HG03064 (cell line): ENCODE measurements around the gene TAS2R4.
A peak's percentile ranks its signal among the peaks of the same experiment; 100 is the strongest.
"Not testable (repeated sequence)": the region's sequence is repeated elsewhere in the genome, so short reads cannot be mapped to it uniquely, and the experiment has no call there.

Experiments used
- ATAC-seq: cut with Tn5 transposase; IDR thresholded peaks from one replicate; pipeline ENCODE4 v1.9.1; 2021; ENCODE audit warnings: low read depth; ENCODE audit not compliant: unreplicated experiment

TAS2R4 gene

GRCh38 chr7:141776374-141776773 lies at the start of gene TAS2R4:
Gene TAS2R4, plus strand, starts transcription at chr7:141776674. Its CDS starts 1,815 bp downstream, at chr7:141778489.
- no peak for ATAC-seq

DNA sequence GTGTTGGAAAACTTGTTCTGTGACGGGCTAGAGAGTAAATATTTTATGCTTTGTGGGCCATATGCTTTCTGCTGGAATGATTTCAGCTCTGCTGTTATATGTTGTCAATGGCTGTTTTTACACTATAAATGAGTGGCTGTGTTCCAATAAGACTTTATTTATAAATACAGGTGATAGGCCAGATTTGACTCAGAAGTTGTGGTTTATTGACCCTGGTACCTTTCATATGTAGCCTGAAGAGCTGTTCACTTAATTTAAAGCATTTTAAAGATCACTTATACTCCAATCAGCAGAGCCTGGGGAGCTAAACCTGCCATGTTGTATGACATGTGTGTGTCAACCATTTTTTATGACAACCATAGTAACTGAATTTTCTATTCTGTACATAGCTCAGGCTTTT lies 47.5 kb upstream of the TAS2R4 start:
- ATAC-seq, result no peak

- ATAC-seq, result no peak
These were observed 44.9 kb upstream of the TAS2R4 start for GRCh38 chr7:141731476-141732149.

DNA sequence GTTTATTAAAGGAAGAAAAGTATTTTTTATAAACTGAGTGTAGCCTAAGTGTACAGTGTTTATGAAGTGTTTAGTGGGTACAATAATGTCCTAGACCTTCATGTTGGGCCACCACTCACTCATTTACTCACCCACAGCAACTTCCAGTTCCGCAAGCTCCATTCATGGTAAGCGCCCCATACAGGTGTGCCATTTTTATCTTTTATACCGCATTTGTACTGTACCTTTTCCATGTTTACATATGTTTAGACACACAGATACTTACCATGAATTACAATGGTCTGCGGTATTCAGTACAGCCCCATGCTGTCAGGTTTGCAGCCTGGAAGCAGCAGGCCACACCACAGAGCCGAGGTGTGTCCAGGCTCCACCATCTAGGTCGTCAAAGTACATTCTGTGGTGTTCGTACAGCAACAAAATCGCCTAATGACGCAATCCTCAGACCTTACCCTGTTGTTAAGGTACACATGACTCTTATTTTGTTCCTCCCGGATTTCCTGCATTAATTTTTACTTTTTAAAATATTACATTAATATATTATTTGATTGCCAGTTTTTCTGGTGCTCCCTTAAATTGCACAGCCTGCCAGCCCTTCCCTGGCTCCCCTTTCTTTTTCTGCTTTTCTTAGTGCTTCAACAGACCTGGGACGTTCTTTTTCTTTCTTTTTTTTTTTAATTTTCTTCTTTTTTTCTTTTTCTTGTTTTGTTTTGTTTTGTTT lies 39.2 kb upstream of the TAS2R4 start:
- ATAC-seq, result no peak

DNA sequence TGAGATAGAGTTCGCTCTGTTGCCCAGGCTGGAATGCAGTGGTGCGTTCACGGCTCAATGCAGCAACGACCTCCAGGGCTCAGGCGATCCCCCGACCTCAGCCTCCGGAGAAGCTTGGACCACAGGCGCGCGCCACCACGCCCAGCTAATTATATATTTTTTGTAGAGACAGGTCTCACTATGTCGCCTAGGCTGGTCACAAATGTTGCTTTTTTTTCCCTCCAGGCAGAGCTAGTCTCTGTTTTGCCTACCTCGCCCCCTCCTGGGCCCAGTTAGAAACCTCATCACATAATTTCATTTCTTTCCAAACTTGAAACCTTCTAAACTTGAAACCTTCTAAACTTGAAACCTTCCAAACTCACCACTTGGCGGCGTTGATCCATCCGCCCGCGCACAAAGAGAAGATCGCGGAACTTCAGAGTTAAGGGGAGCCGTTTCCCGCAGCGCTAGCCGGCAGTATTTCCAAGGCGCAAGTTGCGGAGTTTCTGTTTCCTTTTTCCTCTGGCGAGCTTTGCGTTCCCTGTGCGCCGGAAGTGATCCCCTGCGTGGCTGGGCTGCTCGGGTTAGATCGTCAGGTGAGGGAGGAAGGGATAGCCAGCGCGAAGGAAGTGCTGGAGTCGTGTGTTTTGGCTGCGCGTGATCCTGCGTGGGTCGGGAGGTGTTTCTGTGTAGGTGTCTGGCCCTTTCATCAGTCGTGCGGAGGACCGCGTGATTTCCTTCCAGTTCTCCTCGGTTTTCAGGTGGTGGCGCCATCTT lies 38.5 kb upstream of the TAS2R4 start, which contains the start of gene SSBP1:
SSBP1 (plus strand) TSS at position 523 of the 756 bp plus-strand sequence. CDS start 809 bp downstream, outside the sequence.
- ATAC-seq, result peak; percentile 95

DNA sequence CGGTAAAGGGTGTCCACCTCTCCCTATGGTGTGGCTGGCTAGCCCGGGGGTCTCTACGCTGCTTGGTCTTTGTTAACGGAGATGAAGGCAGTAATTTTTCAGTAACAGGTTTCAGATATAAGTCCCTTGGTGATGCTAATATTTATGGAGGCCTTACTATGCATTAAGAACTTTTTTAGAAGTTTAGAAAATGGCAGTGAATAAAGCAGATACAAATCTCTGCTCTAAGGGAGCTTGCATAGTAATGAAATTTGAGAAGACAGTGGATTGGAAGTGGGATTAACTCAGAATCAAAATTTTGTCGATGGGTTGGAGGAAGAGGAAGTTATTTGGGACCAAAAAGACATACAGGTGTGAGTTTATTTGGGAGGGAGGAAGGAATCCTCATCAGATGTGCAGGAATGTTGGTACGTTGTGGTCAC lies 37.9 kb upstream of the TAS2R4 start:
- ATAC-seq, result no peak

DNA sequence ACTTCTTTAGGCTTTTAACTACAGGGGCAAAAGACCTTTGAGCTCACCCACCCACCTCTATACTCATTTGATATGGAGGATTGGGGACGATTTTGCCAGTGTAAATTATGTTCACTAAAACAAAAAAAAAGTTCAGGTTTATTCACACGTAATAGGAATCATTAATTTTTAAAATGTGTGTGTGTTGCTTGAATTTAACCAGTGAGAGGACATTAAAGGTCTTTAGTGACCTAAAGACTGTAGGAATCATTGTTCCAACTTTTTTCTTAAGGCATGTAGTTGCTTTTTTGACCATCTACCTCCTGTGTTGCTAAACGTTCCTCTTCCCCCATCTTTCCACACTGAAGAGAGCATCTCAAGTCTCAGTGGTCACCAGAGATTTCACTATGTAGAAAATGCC lies 37.2 kb upstream of the TAS2R4 start:
- no peak for ATAC-seq

DNA sequence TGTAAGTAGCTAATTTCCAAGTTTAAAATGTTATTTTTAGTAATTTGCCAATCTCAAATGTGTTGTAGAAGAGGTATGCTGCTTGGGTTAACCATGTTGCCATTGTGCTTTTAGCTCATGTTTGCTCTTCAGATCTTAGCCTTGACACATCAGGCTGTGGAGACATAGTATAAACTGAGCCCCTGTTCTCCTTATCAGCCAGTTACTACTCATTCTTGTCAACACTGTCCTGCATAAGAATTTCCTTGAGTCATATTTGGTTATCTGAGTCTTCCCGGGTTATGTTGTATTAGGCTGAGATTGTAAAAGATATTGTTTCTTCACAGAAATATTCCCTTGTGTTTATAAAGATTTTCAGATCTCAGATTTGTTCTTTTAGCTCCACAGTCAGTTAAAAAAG lies 34.2 kb upstream of the TAS2R4 start:
- ATAC-seq, result no peak

DNA sequence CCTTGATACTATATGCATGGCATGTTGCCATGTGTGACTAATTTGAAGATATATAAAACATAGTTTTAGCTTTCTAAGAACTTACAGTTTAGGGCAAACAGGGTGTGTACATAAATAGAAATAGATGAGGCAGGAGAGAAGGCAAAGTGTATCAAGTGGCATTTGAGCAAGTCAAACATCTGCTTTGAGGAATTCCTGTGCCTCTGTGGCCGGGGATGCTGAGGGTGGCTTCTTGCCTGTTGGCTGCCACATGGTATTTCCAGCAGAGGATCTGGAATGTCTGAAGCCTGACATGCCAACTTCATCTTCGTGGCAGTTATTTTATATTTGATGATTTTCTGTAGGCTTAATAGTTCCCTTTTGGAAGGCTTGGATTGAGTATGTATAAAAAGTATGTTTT lies 32.3 kb upstream of the TAS2R4 start:
- no peak for ATAC-seq

DNA sequence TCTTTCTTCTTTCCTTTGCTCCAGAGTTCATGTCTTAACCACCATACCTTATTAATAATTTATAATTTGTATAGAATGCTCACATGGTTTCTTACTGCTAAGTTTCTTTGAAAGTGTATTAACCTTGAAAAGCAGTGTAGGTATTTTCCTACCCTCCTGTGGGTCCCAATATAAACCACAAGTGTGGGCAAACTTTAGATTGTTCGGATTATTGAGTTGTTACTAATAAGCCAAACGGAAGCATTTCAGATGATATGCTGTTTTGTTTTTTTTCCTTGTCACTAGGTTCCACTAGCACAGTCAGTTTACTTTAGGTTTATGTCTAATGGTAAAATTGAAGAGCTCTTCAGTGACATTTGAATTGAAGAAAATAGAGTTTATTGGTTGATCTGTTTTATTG lies 28.1 kb upstream of the TAS2R4 start:
- ATAC-seq, result no peak

GRCh38 chr7:141751904-141752303 lies 24.6 kb upstream of the TAS2R4 start:
- not testable (repeated sequence) for ATAC-seq

GRCh38 chr7:141752634-141753033 lies 23.8 kb upstream of the TAS2R4 start:
- ATAC-seq, result no peak

DNA sequence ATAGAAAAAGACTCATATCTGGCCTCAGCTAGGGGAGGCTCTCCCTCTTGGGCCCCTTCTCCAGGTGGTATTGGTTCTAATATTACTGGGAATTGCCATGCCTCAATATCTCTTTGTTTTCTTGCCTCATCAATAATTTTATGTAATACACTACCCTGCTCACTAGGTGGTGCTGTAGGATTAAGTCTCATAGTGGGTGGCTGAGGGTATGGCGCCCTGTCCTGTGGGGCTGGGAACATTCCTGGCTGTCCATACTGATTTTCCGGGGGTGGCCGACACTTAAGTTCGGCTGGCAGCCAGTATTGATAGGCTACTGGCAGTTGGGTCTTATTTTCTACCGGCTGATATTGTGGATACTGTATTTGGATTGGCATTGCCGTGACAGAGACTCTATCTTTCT lies 21.5 kb upstream of the TAS2R4 start:
- no peak for ATAC-seq

DNA sequence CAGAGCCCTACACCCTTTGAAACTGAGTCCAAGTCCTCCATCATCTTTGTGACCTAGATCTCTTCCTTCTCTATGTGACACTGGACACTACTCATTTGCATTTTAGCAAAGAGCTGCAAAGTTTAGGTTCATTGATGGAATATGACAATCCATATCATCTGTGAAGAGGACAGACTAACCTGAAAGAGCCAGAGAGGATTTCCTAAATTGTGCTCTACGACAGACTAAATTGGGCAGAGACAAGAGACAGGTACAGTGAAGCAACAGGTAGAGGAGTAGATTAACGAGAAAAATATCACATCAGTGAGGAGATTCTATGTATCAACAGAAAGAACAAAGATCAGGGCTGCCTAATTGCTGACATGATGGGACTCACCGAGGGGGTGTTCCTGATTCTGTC lies 12.7 kb upstream of the TAS2R4 start, which contains the start of gene TAS2R3:
TAS2R3 (plus strand) TSS at position 301 of the 400 bp plus-strand sequence; CDS start at position 363, 62 bp downstream.
- no peak for ATAC-seq

GRCh38 chr7:141770083-141770583 lies 6.3 kb upstream of the TAS2R4 start:
- ATAC-seq, result not testable (repeated sequence)

GRCh38 chr7:141785706-141786552 lies 9.5 kb downstream of the TAS2R4 start:
- peak; percentile 67 for ATAC-seq

DNA sequence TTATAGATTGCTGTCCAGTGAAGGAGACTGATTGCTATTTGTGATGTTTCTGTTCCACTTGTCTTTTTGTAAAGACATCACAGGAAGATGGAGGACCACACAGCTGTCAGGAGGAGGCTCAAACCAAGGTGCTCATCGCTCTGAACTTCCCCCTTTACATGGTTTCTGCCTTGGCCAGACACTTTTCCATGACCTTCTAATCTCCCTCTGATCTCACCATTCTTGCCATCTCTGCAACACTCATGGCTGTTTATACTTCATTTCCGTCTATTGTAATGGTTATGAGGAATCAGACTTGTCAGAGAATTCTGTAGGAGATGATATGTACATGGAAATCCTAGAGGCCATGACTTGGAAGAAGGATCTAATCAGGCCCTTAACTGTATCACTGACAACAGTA lies 11.8 kb downstream of the TAS2R4 start:
- no peak for ATAC-seq

GRCh38 chr7:141789917-141790316 lies 13.4 kb downstream of the TAS2R4 start, which contains the start of gene TAS2R5:
Gene TAS2R5, plus strand, starts transcription at chr7:141790217. Its CDS starts 145 bp downstream, at chr7:141790362.
- no peak for ATAC-seq

DNA sequence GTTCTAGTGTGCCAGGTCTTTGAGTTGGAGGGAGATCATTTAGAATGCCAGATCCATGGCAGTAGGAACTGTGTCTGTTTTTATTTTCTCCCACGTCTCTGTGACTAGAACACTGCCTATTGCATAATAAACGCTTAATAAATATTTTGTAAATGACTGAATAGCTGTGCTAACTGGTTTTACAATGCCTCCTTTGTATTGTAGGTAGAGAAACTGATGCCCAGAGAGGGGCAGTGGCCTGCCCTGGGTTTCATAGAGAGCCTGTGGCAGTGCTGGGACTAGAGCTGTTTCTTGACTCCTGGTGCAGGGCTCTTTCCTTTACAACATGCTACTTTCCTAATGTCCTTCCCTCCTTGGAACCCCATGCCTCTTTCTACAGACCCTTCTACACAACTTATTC lies 16.1 kb downstream of the TAS2R4 start:
- no peak for ATAC-seq

- no peak for ATAC-seq
These were observed 43.6 kb downstream of the TAS2R4 start for GRCh38 chr7:141820067-141820466.
